GM12891 (cell line): ENCODE results near the gene NPIPA2. TPM values are rescaled to one million over a fixed set of nuclear protein-coding genes. Genes with fewer than 3 reads are reported as not detected.
"Not testable (repeated sequence)": the region's sequence is repeated elsewhere in the genome, so short reads cannot be mapped to it uniquely, and the experiment has no call there.

ENCODE experiments used
- DNase-seq: peaks from one replicate; pipeline ENCODE4 v3.0.0; 2011; ENCODE audit warnings: low spot score; ENCODE audit not compliant: insufficient read length
- FAIRE-seq: peaks from 2 replicates; lab custom pipeline; 2011; peaks lifted over from hg19 to GRCh38; lab: Jason Lieb, UNC
- polyA plus RNA-seq: library from polyadenylated mRNA; unstranded; fragments of >200 nt; gene quantifications from one replicate; pipeline ENCODE4 v1.2.1, GENCODE V29; 2012; ENCODE audit warnings: low read depth, missing spikeins, inconsistent platforms; ENCODE audit not compliant: missing spikeins

NPIPA2 gene
- polyA plus RNA-seq, result not detected

- FAIRE-seq, result peak; percentile 73
- not testable (repeated sequence) for DNase-seq
These were observed at the start of gene NPIPA2 for GRCh38 chr16:14742273-14743128. NPIPA2 (plus strand) TSS chr16:14742533; CDS start chr16:14748066, 5,533 bp downstream.

GRCh38 chr16:14694129-14694528 is 48.2 kb upstream of the NPIPA2 start, which contains the start of gene PLA2G10:
PLA2G10 (minus strand) TSS chr16:14694308; CDS start chr16:14694229, 79 bp downstream.
- not testable (repeated sequence) for DNase-seq, FAIRE-seq

GRCh38 chr16:14701859-14702258 is 40.5 kb upstream of the NPIPA2 start:
- FAIRE-seq, DNase-seq: not testable (repeated sequence)

- FAIRE-seq, DNase-seq: not testable (repeated sequence)
These were observed 39.7 kb upstream of the NPIPA2 start for GRCh38 chr16:14702672-14703071.

GRCh38 chr16:14703156-14704011 is 38.9 kb upstream of the NPIPA2 start, which contains the start of gene NPIPA3:
NPIPA3 (plus strand) TSS chr16:14703411; CDS start chr16:14708944, 5,533 bp downstream.
- DNase-seq, result not testable (repeated sequence)
- peak; percentile 71 for FAIRE-seq

- not testable (repeated sequence) for FAIRE-seq, DNase-seq
These were observed 9.1 kb upstream of the NPIPA2 start for GRCh38 chr16:14733233-14733632.

GRCh38 chr16:14740832-14741385 is 1.4 kb upstream of the NPIPA2 start:
- not testable (repeated sequence) for FAIRE-seq, DNase-seq

GRCh38 chr16:14741794-14742193 is 539 bp upstream of the NPIPA2 start:
- DNase-seq, FAIRE-seq: not testable (repeated sequence)

GRCh38 chr16:14773654-14774053 is 31.3 kb downstream of the NPIPA2 start:
- FAIRE-seq, DNase-seq: not testable (repeated sequence)

- not testable (repeated sequence) for FAIRE-seq, DNase-seq
These were observed 33.3 kb downstream of the NPIPA2 start for GRCh38 chr16:14775624-14776023.

GRCh38 chr16:14776763-14777162 is 34.4 kb downstream of the NPIPA2 start:
- FAIRE-seq, DNase-seq: not testable (repeated sequence)

GRCh38 chr16:14779368-14779877 is 37.1 kb downstream of the NPIPA2 start:
- FAIRE-seq, DNase-seq: not testable (repeated sequence)

GRCh38 chr16:14786180-14786579 is 43.8 kb downstream of the NPIPA2 start:
- not testable (repeated sequence) for FAIRE-seq, DNase-seq

GRCh38 chr16:14789577-14789976 is 47.2 kb downstream of the NPIPA2 start:
- not testable (repeated sequence) for FAIRE-seq, DNase-seq

- DNase-seq, FAIRE-seq: not testable (repeated sequence)
These were observed 48.1 kb downstream of the NPIPA2 start for GRCh38 chr16:14790320-14790956.

- not testable (repeated sequence) for FAIRE-seq, DNase-seq
These were observed 50.6 kb downstream of the NPIPA2 start for GRCh38 chr16:14792914-14793313.

- not testable (repeated sequence) for DNase-seq, FAIRE-seq
These were observed 55.2 kb downstream of the NPIPA2 start for GRCh38 chr16:14797558-14797957.

GRCh38 chr16:14803577-14803976 is 61.2 kb downstream of the NPIPA2 start:
- DNase-seq, FAIRE-seq: not testable (repeated sequence)
